ENCODE results near the gene RHCG.

The RHCG gene

DNA sequence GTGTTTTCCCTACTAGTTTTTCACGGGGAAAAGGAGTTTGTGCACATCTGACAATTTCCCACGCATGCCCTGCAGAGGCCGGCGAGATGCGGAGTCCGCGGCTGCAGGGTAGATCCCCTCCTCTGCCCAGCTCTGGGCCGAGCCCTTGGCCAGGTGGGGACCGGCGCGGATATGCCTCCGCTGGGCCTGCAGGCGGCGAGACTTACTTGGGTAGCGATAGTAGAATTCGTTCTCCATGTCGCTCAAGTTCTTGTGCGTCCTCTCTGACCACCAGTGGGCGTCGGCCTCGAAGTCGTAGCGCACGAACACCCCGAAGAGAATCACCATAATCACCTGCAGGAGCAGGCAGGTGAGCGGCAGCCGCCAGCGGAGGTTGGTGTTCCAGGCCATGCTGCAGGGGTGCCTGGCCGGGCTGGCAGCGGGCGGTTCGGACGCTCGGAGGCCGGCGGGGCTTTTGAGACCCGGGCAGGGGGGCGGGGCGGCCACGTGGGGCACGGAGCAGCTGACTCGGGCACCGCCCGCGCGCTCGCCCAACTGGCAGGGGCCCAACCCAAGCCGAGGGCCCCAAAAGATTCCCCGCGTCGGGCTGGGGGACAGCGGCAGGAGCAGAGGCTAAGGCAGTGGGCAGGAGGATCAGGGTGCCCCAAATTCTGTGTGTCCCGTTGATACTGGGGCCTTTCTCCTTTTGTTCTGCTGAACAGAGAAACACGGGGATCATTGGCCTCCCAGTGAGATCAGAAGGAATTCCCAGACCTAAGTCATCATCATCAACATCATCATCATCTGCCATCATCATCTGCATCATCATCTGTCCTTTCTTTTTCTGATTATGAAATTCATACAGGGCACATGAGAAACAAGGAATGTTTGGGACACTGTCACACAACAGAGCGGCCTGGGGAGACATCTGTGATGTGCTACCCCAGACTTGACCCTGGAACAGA lies at the start of gene RHCG:
Gene RHCG (minus strand): TSS at position 429 of the 944 bp plus-strand sequence. CDS start 39 bp downstream, at position 390.
- no peak for DNase-seq

DNA sequence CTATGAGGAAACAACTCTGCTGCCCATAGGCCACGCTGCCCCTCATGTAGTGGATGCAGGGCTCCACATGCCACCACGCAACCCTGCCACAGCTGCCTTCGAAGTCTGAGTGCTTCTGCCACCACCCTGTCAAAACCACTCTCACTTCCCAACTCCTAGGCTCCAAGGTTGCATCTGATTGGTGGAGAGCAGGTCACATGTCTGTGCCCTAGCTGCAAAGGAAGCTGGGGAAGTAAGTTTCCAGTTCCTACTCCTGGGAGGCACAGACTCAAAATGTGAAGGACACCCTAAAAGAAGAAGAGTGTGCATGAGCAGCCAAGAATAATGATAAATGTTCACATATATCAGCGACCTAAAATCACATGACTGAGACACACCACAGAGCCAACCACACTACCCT lies 47.0 kb upstream of the RHCG start:
- DNase-seq, result no peak

DNA sequence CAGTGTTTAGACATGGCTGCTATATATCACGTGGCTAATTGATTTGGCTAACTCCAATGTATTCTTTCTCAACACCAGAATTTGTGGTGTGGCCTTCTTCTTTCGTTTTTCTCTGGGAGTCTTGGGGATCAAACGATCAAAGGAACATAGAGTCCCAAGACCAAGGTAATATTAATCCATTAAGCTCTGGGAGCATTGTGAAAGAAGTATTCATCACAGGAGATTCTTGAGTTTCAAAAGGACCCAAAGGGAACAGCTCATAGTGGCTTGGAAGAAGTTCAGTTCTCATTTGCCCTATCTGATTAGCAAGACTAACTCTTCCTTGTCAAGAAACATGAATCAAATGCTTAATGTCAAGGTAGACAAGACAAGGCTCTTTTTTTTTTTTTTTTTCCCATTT lies 46.0 kb upstream of the RHCG start:
- no peak for DNase-seq

DNA sequence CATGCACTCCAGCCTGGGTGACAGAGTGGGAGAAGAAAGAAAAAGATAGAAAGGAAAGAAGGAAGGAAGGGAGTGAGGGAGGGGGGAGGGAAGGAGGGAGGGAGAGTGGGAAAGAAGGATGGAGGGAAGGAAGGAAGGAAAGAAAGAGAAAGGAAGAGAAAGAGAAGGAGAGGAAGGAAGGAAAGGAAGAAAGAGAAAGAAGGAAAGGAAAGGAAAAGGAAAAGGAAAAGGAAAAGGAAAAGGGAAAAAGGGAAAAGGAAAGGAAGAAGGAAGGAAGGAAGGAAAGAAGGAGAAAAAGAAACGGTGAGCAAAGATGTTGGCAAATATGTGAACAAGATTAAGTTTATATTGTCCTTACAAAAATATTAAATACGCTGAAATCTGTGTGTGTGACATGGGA lies 42.6 kb upstream of the RHCG start:
- no peak for DNase-seq

DNA sequence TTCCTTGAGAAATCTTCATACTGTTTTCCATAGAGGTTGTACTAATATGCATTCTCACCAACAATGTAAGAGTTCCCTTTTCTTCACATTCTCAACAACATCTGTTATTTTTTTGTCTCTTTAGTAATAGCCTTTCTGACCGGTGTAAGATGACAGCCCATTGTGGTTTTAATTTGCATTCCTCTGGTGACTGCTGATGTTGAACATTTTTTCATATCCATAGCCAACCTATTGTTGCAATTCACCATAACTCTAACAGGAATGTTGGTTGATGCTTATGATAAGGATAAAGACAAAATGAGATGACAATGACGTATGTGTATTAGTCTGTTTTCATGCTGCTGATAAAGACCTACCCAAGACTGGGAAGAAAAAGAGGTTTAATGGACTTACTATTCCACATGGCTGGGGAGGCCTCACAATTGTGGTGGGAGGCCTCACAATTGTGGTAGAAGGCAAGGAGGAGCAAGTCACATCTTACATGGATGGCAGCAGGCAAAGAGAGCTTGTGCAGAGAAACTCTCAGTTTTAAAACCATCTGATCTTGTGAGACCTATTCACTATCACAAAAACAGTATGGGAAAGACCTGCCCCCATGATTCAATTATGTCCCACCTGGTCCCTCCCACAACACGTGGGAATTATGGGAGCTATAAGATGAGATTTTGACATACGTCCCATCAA lies 37.6 kb upstream of the RHCG start:
- no peak for DNase-seq

DNA sequence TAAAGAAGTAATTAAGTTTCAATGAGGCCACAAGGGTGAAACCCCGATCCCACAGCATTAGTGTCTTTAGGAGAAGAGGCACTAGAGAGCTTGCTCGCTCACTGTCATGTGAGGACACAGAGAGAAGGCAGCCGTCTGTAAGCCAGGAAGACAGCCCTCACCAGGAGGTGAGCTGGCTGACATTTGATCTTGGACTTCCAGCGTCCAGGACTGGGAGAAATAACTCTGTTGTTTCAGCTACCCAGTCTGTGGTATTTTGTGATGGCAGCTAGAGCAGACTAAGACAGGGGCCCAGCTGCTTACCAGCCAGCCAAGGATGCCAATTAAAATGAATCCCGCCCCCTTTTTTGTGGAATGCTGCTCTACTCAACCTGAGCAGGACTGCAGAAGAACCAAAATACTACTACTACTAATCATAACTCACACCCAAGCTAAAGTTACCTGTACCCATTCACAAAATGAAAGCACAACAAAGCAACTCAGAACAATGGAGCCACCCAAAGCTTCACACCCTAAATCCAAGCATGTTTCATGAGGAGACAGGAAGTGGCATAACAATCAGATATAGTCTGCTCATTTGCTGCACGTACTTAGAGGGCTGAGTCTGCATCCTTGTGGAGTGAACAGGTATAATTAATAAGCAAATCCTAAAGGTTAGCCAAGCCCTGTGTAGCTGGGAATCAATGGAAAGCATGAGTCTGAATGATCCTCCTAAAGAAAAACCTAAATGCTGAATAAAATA lies 35.6 kb upstream of the RHCG start:
- no peak for DNase-seq

DNA sequence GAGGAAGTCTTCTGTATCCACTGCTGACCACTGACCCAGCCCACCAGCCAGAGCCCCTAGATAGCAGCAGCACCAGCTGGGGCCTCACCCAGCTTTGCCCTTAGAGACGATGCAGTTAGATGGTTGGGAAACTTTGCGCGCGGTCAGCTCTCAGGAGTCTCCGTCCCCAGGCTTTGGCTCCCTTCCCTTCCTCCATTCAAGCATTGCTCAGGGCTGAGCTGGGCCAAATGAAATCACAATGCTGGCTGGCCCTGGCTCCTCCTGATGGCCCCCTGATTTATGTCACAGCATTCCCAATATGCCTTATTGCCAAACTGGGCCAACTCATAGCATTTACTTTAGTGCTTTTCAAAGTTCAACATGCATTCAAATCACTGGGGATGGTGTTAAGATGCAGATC lies 34.6 kb upstream of the RHCG start:
- no peak for DNase-seq

DNA sequence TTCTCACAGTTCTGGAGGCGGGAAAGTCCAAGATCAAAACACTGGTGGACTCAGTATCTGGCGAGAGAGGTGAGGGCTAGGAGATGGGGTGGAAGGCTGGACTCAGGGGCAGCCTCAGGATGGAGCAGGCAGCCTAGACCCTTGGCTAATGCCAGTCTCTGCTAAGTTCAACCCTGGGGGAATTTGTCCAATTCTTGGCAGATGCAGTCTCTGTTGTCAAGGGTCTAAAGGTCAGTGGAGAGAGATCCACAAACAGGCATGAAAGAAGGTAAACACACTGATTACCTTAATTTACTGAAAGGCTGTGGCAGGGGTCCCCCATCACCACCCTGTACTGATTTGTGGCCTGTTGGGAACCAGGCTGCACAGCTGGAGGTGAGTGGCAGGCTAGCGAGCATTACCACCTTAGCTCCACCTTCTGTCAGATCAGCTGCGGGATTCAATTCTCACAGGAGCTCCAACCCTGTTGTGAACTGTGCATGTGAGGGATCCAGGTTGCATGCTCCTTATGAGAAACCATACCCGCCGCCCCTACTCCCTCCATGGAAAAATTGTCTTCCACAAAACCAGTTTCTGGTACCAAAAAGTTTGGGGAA lies 32.5 kb upstream of the RHCG start:
- no peak for DNase-seq

DNA sequence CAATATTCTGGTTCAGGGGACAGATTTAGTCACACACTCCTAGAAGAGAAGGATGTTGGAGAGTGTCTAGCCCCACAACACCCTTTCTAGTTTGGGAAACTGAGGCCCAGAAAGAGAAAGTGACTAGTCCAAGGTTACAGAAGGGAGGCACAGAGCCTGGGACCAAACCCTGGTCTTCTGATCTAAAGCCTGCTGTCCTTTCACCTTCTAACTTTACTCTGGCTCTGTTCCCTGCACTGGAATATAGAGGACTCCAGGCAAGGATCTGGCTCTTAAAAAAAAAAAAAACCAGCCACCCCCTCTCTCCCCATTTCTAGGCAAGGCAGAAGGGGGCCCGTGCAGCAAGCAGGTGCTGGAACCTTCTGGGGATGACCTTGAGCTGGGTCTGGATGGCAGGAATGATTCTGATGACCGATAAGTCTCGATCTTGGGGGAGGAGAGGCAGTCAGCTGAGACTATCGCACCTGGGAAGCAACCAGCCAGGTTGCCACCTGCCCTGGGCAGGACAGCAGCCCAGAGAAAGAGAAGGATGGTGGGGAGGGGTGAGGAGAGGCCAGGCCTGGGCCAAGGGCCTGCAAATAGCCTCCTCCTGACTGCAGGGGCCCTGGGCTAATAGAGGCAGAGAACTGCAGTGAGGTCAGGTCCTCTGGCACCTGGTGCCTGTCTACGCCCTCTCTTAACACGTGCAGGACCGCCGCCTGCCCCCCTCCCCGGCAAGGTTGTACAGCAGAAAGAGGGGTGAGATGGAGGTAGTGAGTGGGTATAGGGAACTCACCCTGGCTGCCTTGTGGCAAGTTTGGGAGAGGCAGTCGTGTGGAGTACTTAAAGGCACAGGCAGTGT lies 30.4 kb upstream of the RHCG start:
- no peak for DNase-seq

DNA sequence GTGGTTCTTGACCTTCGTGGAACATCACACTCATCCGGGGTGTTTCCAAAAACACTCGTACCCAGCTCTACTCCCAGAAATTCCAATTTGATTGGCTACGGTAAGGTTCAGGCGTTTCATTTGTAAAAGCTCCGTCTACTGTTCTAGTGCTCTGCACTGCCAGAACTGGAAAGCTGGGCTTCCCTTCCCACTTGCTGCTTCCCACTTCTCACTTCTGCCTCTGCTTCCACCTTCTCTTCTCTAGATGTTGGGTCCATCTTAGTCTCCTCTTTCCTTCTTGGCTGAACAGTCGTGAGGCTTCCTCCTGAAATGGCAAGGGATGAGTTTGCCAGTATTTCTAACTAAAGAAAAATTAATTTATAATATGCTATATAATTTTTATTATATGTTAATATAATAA lies 29.8 kb upstream of the RHCG start:
- DNase-seq, result no peak

DNA sequence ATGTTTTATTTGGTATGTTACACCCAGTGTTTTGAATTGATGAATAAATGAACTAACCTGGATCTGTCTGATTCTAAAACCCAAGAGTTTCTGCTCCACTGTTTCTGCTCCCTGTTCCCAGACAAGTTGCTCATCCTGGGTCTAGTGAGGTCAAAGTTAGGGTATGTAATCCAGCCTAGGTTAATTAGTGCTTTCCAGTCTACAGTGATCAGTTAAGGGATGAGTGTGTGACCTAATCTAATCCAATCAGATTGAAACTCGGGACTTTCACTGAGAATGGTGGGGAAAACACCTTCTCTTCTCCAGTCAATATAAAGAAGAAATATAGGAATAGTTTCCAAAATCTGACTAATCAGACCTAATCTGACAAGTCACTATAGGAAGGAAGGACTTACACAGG lies 27.8 kb upstream of the RHCG start:
- no peak for DNase-seq

DNA sequence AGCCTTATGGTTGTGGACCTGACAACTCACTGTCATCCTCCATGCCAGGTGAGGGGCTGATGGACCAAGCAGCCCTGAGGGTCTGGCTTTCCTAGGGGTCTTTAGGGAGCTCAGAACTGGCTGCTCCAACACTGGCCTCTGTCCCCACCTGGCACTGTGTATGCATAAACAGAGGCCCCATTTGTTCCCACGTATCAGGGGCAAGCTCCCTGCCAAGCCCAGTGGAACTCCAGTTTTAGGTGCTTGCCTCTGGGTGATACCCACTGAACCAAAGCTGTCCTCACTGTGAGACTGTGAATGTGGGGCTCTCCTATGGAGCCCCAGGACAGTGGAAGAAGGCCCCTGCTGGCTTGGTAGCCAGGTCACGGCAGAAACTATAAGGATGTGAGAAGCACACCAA lies 26.7 kb upstream of the RHCG start:
- no peak for DNase-seq

DNA sequence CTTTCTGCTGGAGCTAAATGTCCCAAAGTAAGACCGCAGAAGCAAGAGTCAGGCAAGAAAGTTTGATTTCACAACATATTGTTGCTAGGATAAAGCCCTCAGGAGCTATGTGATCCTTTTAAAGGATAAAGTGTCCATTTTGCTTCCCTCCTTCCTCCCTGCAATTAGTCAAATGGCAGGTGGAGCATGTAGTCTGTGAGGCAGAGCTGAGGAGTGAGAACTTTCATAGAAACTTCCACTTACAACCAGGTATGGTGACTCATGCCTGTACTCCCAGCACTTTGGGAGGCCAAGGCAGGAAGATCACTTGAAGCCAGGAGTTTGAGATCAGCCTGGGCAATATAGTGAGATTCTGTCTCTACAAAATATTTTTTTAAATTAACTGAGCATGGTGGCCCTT lies 25.2 kb upstream of the RHCG start:
- DNase-seq, result no peak

DNA sequence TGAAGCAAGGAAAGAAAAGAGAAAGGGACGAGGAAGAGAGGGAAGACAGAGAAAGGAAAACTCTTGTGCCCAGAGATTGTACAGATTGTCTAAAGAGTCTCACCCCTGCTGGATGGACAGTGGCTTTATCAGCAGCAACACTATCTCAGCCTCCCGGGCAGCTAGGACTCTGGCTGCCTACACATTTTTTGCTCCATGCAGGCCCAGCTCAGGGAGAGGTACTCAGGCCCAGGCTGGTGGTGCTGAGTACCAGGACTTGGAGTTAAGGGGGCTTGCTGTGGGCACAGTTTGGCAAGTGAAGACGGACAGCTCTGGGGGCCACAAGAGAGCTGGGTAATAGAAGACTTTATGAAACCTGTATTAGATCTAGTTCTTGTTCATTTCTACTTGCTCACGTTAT lies 19.1 kb upstream of the RHCG start:
- DNase-seq, result no peak

DNA sequence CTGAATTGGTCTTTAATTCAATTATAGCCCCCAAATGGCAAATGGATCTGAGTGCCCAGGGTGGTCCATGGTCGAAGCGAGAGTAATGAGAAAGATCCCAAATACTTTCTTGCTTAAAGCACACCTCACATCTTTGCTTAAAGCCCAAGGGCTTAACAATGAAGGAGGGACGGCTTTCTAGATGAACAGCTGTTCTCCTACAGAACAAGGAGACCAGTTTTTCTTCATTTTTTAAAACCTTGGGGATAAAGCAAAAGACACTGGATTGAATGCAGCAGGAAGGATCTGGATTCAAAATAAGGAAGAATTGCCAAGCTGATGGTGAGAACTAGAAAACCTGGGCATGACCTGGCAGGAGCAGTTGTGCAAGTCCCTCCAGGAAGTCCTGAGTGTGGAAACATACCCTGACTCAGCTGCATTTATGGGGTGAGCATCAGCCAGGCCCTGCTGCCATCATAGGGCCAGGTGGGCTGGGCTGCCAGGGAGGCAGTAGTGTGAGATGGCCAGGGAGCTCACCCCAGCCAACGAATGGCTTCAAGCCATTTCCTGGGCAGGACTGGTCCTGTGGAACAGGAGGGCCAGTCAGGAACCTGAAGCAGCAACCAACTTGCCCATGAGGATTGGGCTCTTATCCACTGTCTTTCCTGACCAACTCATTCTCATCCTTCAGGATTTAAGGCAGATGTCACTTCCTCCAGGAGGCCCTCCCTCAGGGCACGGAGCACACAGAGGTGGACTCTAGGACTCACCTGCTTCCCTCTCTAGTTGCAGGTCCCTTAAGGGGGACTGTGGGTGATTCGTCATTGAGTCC lies 18.4 kb upstream of the RHCG start:
- DNase-seq, result no peak

DNA sequence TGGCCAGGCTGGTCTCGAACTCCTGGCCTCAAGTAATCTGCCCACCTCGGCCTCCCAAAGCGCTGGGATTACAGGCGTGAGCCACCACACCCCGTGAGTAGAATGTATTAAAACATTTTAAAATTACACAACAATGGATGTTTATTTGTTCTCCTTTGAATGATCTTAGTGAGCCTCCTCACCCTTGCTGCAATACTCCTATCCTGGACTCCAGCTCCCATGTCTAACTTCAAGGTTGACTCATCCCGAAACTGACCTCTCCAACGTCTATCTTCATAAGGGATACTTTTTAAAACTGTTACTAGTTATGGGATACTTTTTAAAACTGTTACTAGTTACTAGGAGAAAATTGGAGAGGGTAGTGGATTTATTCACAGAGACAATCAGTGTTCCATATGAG lies 17.8 kb upstream of the RHCG start:
- no peak for DNase-seq

DNA sequence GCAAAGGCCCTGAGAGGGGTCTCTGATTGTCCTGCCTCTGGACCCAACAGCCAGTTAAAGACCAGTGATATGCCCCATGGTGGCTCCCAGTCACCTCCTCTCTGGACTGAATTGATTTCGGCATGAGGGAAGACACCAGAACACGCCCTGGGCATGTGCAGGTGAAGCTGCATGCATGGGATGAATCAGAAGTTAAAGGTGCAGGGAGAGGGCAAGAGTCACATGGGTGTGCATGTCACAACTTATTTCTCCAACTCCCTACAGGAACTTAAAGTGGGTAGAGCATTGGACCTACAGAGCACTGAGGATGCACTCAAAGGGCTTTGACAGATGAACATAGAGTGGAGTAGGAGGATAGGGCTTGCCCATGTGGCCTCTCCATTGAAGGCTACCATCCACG lies 16.9 kb upstream of the RHCG start:
- DNase-seq, result no peak

DNA sequence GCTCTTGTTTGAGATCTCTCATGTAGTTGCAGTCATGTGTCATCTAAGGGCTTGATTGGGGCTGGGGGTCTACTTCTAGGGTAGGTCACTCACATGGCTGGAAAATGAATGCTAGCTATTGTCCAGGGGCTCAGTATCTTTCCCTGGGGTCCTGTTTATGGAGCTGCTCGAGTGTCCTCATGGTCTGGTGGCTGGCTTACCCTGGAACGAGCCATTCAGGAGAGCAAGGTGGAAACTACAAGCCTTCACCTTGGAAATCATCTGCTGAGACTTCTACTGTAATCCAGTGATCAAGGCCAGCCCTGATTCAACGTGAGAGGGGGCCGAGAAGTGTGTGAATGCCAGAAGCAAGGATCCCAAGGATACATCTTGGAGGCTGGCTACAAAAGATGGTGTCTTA lies 16.2 kb upstream of the RHCG start:
- no peak for DNase-seq

DNA sequence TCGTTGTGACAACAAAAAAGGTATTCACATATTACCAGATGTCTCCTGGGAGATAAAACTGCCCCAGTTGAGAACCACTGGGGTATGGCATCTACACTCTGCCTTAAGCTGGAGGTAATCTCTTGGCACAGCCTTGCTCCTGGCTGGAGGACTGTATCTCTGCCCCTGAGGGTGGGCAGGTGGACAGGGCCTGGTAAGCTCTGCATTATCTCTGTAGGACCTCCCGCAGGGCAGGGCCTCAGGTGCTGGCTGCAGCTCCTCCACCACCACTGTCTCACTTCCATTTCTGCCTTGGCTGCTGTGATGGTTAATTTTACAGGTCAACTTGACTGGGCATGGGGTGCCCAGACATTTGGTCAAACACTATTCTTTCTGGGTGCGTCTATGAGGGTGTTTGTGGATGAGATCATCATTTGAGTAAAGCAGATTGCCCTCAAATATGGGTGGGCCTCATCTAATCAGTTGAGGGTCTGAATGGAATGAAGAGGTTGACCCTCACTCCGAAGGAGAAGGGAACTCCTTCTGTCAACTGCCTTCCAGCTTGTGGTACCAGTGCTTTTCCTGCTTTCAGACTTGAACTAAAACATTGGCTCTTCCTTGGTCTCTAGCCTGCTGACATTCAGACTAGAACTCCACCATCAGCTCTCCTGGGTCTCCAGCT lies 9.8 kb upstream of the RHCG start:
- no peak for DNase-seq

DNA sequence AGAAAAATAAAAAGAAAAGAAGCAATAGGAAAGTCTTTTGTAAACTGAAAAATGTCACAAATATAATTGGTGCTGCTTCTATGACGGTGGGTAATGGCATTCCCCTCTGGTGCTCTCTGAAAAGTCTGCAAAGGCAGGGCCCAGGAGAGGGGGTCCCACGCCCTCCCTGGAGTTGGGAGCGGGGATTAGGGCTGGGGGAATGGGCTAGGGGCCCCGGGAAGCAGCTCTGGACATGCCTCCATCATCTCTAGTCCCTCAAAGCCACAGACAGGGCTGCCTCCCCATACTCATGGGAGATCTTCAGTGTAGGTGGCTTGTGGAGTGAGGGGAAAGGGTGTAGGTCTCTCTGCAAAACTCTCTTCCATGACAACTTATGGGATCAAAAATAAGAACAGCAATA lies 7.8 kb upstream of the RHCG start:
- no peak for DNase-seq
